ENCODE results near the gene HELZ2. TPM values are rescaled to one million over a fixed set of nuclear protein-coding genes. Genes with fewer than 3 reads are reported as not detected.
A peak's percentile ranks its signal among the peaks of the same experiment; 100 is the strongest.
"Not testable (repeated sequence)": the region's sequence is repeated elsewhere in the genome, so short reads cannot be mapped to it uniquely, and the experiment has no call there.

HELZ2 gene
- 10 to 100 TPM; 10.8 to 17.0 (median 13.8) TPM for polyA plus RNA-seq (ENCODE audit: insufficient read length in 4 of 4)

- DNase-seq (ENCODE audit: low read depth in 4 of 4, low spot score in 2 of 4) = peak in 1 of 4 donors; percentile 32
Observed at GRCh38 chr20:63574156-63574828, at the start of gene HELZ2. HELZ2 (minus strand) TSS chr20:63574239; CDS start chr20:63572385, 1,854 bp downstream.

- no peak for DNase-seq (ENCODE audit: low read depth in 4 of 4, low spot score in 2 of 4)
Observed at GRCh38 chr20:63622732-63623131, 48.7 kb upstream of the HELZ2 start.

GRCh38 chr20:63622096-63622495, 48.1 kb upstream of the HELZ2 start:
- DNase-seq (ENCODE audit: low read depth in 4 of 4, low spot score in 2 of 4) = no peak

GRCh38 chr20:63620991-63621390, 47.0 kb upstream of the HELZ2 start:
- no peak for DNase-seq (ENCODE audit: low read depth in 4 of 4, low spot score in 2 of 4)

GRCh38 chr20:63619505-63619904, 45.5 kb upstream of the HELZ2 start:
- no peak for DNase-seq (ENCODE audit: low read depth in 4 of 4, low spot score in 2 of 4)

GRCh38 chr20:63619086-63619485, 45.0 kb upstream of the HELZ2 start:
- no peak for DNase-seq (ENCODE audit: low read depth in 4 of 4, low spot score in 2 of 4)

GRCh38 chr20:63618291-63618980, 44.4 kb upstream of the HELZ2 start:
- no peak for DNase-seq (ENCODE audit: low read depth in 4 of 4, low spot score in 2 of 4)

GRCh38 chr20:63617876-63618265, 43.8 kb upstream of the HELZ2 start:
- no peak for DNase-seq (ENCODE audit: low read depth in 4 of 4, low spot score in 2 of 4)

GRCh38 chr20:63617092-63617875, 43.2 kb upstream of the HELZ2 start:
- no peak for DNase-seq (ENCODE audit: low read depth in 4 of 4, low spot score in 2 of 4)

- DNase-seq (ENCODE audit: low read depth in 4 of 4, low spot score in 2 of 4) = not testable (repeated sequence)
Observed at GRCh38 chr20:63613863-63614594, 40.0 kb upstream of the HELZ2 start.

- no peak for DNase-seq (ENCODE audit: low read depth in 4 of 4, low spot score in 2 of 4)
Observed at GRCh38 chr20:63612276-63612931, 38.4 kb upstream of the HELZ2 start.

- no peak for DNase-seq (ENCODE audit: low read depth in 4 of 4, low spot score in 2 of 4)
Observed at GRCh38 chr20:63611646-63612045, 37.6 kb upstream of the HELZ2 start.

GRCh38 chr20:63610581-63611435, 36.8 kb upstream of the HELZ2 start:
- DNase-seq (ENCODE audit: low read depth in 4 of 4, low spot score in 2 of 4) = no peak

GRCh38 chr20:63606686-63607085, 32.6 kb upstream of the HELZ2 start:
- DNase-seq (ENCODE audit: low read depth in 4 of 4, low spot score in 2 of 4) = no peak

- DNase-seq (ENCODE audit: low read depth in 4 of 4, low spot score in 2 of 4) = no peak
Observed at GRCh38 chr20:63602321-63602720, 28.3 kb upstream of the HELZ2 start.

GRCh38 chr20:63601679-63602078, 27.6 kb upstream of the HELZ2 start:
- DNase-seq (ENCODE audit: low read depth in 4 of 4, low spot score in 2 of 4) = not testable (repeated sequence)

- DNase-seq (ENCODE audit: low read depth in 4 of 4, low spot score in 2 of 4) = no peak
Observed at GRCh38 chr20:63599396-63600050, 25.5 kb upstream of the HELZ2 start.

GRCh38 chr20:63598479-63599395, 24.7 kb upstream of the HELZ2 start:
- no peak for DNase-seq (ENCODE audit: low read depth in 4 of 4, low spot score in 2 of 4)
